Skeletal muscle tissue (tissue), 4 donors: Measurements from ENCODE around the gene EMP3. TPM values are rescaled to one million over a fixed set of nuclear protein-coding genes. Genes with fewer than 3 reads are reported as not detected.
"Not testable (repeated sequence)": the region's sequence is repeated elsewhere in the genome, so short reads cannot be mapped to it uniquely, and the experiment has no call there.

Experiments
- H3K27ac ChIP-seq: one replicate; pipeline ENCODE4 v1.7.0; 2013; ENCODE audit warnings: mild to moderate bottlenecking, low read depth, low read length, inconsistent platforms
- H3K27me3 ChIP-seq, 3 donors: one replicate each; pipeline ENCODE4 v1.7.0; 2013; ENCODE audit warnings: low read length in 3 of 3; ENCODE audit not compliant: control insufficient read depth in 3 of 3, insufficient read depth in 3 of 3
- H3K36me3 ChIP-seq, 3 donors: one replicate each; pipeline ENCODE4 v1.7.0; 2013; ENCODE audit warnings: low read length in 3 of 3; ENCODE audit not compliant: control insufficient read depth in 3 of 3, insufficient read depth in 3 of 3
- H3K4me1 ChIP-seq, 3 donors: one replicate each; pipeline ENCODE4 v1.7.0; 2013; ENCODE audit warnings: low read length in 3 of 3, mild to moderate bottlenecking in 3 of 3; ENCODE audit not compliant: control insufficient read depth in 3 of 3, insufficient read depth in 3 of 3
- H3K4me3 ChIP-seq, 3 donors: one replicate each; pipeline ENCODE4 v1.7.0; 2013; ENCODE audit warnings: low read length in 3 of 3
- H3K9ac ChIP-seq, 3 donors: one replicate each; pipeline ENCODE4 v1.7.0; 2013; ENCODE audit warnings: low read length in 3 of 3, mild to moderate bottlenecking in 3 of 3, moderate library complexity in 2 of 3, low read depth in 1 of 3
- H3K9me3 ChIP-seq, 3 donors: one replicate each; pipeline ENCODE4 v1.7.0; 2013; ENCODE audit warnings: low read length in 3 of 3; ENCODE audit not compliant: control insufficient read depth in 3 of 3
- total RNA-seq: library from RNA; depleted of rRNA; stranded (reverse); fragments of >200 nt; gene quantifications from one replicate; pipeline ENCODE4 v1.2.3, GENCODE V29; 2014
- donor health status: Osteomylitis.

Gene EMP3
- total RNA-seq: 72.5 TPM

GRCh38 chr19:48325265-48325910 is at the start of gene EMP3:
Gene EMP3, plus strand, starts transcription at chr19:48325552. Its CDS starts 1,293 bp downstream, at chr19:48326845.
- Histone ChIP-seq H3K9me3 (no peaks in the 10 kb centered on the region), H3K36me3 (peaks cover 0 to 8% (median 4%) of the 10 kb centered on the region in 3 donors), H3K27me3 (no peaks in the 10 kb centered on the region), H3K27ac (peak within 1 kb of the TSS; percentile 82), H3K4me1 (peaks cover 19 to 35% (median 21%) of the 10 kb centered on the region in 3 donors), H3K4me3 (peak within 1 kb of the TSS; percentile 62 to 80 (median 67)), H3K9ac (peak within 1 kb of the TSS; percentile 75 to 77 (median 76))

- H3K4me1 ChIP-seq: no peaks in the 10 kb centered on the region
- no peak overlapping the region for H3K27ac ChIP-seq
- H3K9me3 ChIP-seq: peaks cover 0 to 6% (median 3%) of the 10 kb centered on the region in 3 donors
- H3K27me3 ChIP-seq: peaks cover 0 to 4% (median 0%) of the 10 kb centered on the region in 3 donors
- H3K9ac ChIP-seq: no peak overlapping the region
- H3K36me3 ChIP-seq: peaks cover 0 to 3% (median 0%) of the 10 kb centered on the region in 3 donors
- no peak overlapping the region for H3K4me3 ChIP-seq
Observed at GRCh38 chr19:48279747-48280146, 45.6 kb upstream of the EMP3 start.

GRCh38 chr19:48283908-48284307 is 41.4 kb upstream of the EMP3 start:
- Histone ChIP-seq H3K4me1 (no peaks in the 10 kb centered on the region), H3K4me3 (no peak overlapping the region), H3K36me3 (peaks cover 0 to 3% (median 0%) of the 10 kb centered on the region in 3 donors), H3K9me3 (peaks cover 0 to 9% (median 7%) of the 10 kb centered on the region in 3 donors), H3K27ac (no peak overlapping the region), H3K27me3 (peaks cover 0 to 4% (median 0%) of the 10 kb centered on the region in 3 donors), H3K9ac (no peak overlapping the region)

- Histone ChIP-seq H3K36me3 (peaks cover 0 to 3% (median 0%) of the 10 kb centered on the region in 3 donors), H3K27me3 (no peaks in the 10 kb centered on the region), H3K9ac (no peak overlapping the region), H3K27ac (no peak overlapping the region), H3K4me3 (no peak overlapping the region), H3K9me3 (peaks cover 0 to 9% (median 7%) of the 10 kb centered on the region in 3 donors), H3K4me1 (no peaks in the 10 kb centered on the region)
Observed at GRCh38 chr19:48284896-48285295, 40.5 kb upstream of the EMP3 start.

- H3K36me3 ChIP-seq: peaks cover 0 to 3% (median 0%) of the 10 kb centered on the region in 3 donors
- peaks cover 5 to 8% (median 5%) of the 10 kb centered on the region in 3 donors for H3K27me3 ChIP-seq
Observed at GRCh38 chr19:48287748-48288147, 37.6 kb upstream of the EMP3 start.

GRCh38 chr19:48290401-48290770 is 35.0 kb upstream of the EMP3 start:
- no peak overlapping the region for H3K27ac ChIP-seq
- H3K4me1 ChIP-seq: peaks cover 5 to 9% (median 8%) of the 10 kb centered on the region in 3 donors
- H3K4me3 ChIP-seq: peak overlapping the region in 1 of 3 donors; percentile 38
- peaks cover 0 to 3% (median 3%) of the 10 kb centered on the region in 3 donors for H3K9me3 ChIP-seq
- H3K27me3 ChIP-seq: peaks cover 5 to 9% (median 5%) of the 10 kb centered on the region in 3 donors
- no peak overlapping the region for H3K9ac ChIP-seq
- no peaks in the 10 kb centered on the region for H3K36me3 ChIP-seq

More at GRCh38 chr19:48287748-48288147, 37.6 kb upstream of the EMP3 start:
- H3K9ac ChIP-seq: no peak overlapping the region
- no peak overlapping the region for H3K4me3 ChIP-seq
- H3K27ac ChIP-seq: no peak overlapping the region
- peaks cover 5 to 9% (median 8%) of the 10 kb centered on the region in 3 donors for H3K4me1 ChIP-seq
- H3K9me3 ChIP-seq: peaks cover 0 to 9% (median 7%) of the 10 kb centered on the region in 3 donors

GRCh38 chr19:48290771-48291488 is 34.4 kb upstream of the EMP3 start:
- Histone ChIP-seq H3K27ac (no peak overlapping the region), H3K4me1 (peaks cover 5 to 9% (median 8%) of the 10 kb centered on the region in 3 donors), H3K27me3 (peaks cover 5 to 13% (median 5%) of the 10 kb centered on the region in 3 donors), H3K36me3 (no peaks in the 10 kb centered on the region), H3K9me3 (peaks cover 0 to 3% (median 3%) of the 10 kb centered on the region in 3 donors), H3K9ac (peak overlapping the region in 2 of 3 donors; percentile 43 to 54), H3K4me3 (peak overlapping the region; percentile 65 to 69 (median 68))

- H3K36me3 ChIP-seq, H3K4me1 ChIP-seq, H3K9me3 ChIP-seq, H3K9ac ChIP-seq, H3K27ac ChIP-seq: not testable (repeated sequence)
- H3K4me3 ChIP-seq: peak overlapping the region in 2 of 3 donors; percentile 65 to 68
- H3K27me3 ChIP-seq: peaks cover 5 to 13% (median 5%) of the 10 kb centered on the region in 3 donors
Observed at GRCh38 chr19:48291489-48291815, 33.9 kb upstream of the EMP3 start.

- H3K9ac ChIP-seq: no peak overlapping the region
- no peaks in the 10 kb centered on the region for H3K36me3 ChIP-seq
- H3K9me3 ChIP-seq: no peaks in the 10 kb centered on the region
- H3K27ac ChIP-seq: no peak overlapping the region
- H3K27me3 ChIP-seq: peaks cover 5 to 13% (median 7%) of the 10 kb centered on the region in 3 donors
- H3K4me3 ChIP-seq: no peak overlapping the region
- H3K4me1 ChIP-seq: peaks cover 5 to 9% (median 8%) of the 10 kb centered on the region in 3 donors
Observed at GRCh38 chr19:48292798-48293197, 32.6 kb upstream of the EMP3 start.

GRCh38 chr19:48295458-48295857 is 29.9 kb upstream of the EMP3 start:
- no peaks in the 10 kb centered on the region for H3K36me3 ChIP-seq
- peaks cover 5 to 8% (median 7%) of the 10 kb centered on the region in 3 donors for H3K4me1 ChIP-seq
- peaks cover 5 to 9% (median 7%) of the 10 kb centered on the region in 3 donors for H3K27me3 ChIP-seq
- no peak overlapping the region for H3K27ac ChIP-seq
- H3K4me3 ChIP-seq: no peak overlapping the region
- no peak overlapping the region for H3K9ac ChIP-seq
- no peaks in the 10 kb centered on the region for H3K9me3 ChIP-seq
